ENCODE measurements around the gene TMEM191C.

The TMEM191C gene

GRCh38 chr22:21443057-21443734, 24.0 kb upstream of the TMEM191C start:
- Mint-ChIP-seq H3K27ac (no peak overlapping the region), H3K9me3 (no peaks in the 10 kb centered on the region), H3K4me3 (no peak overlapping the region), H3K4me1 (no peaks in the 10 kb centered on the region), H3K36me3 (peaks cover 3% of the 10 kb centered on the region), H3K27me3 (no peaks in the 10 kb centered on the region)
- no peak for DNase-seq
- CTCF ChIA-PET, result no interaction called here

GRCh38 chr22:21443735-21444421, 23.3 kb upstream of the TMEM191C start:
- Mint-ChIP-seq H3K4me1 (no peaks in the 10 kb centered on the region), H3K27ac (no peak overlapping the region), H3K9me3 (no peaks in the 10 kb centered on the region), H3K27me3 (no peaks in the 10 kb centered on the region), H3K4me3 (no peak overlapping the region), H3K36me3 (peaks cover 3% of the 10 kb centered on the region)
- DNase-seq, result no peak
- CTCF ChIA-PET, result no interaction called here

- Mint-ChIP-seq H3K9me3 (no peaks in the 10 kb centered on the region), H3K36me3 (peaks cover 3% of the 10 kb centered on the region), H3K27ac (peak overlapping the region; percentile 67), H3K27me3 (no peaks in the 10 kb centered on the region), H3K4me3 (no peak overlapping the region), H3K4me1 (no peaks in the 10 kb centered on the region)
- no peak for DNase-seq
- CTCF ChIA-PET, result no interaction called here
These were observed 22.3 kb upstream of the TMEM191C start for GRCh38 chr22:21444701-21445436.

GRCh38 chr22:21445437-21446127, 21.6 kb upstream of the TMEM191C start:
- CTCF ChIA-PET, result no interaction called here
- Mint-ChIP-seq H3K9me3 (no peaks in the 10 kb centered on the region), H3K36me3 (peaks cover 3% of the 10 kb centered on the region), H3K4me3 (no peak overlapping the region), H3K27me3 (no peaks in the 10 kb centered on the region), H3K4me1 (no peaks in the 10 kb centered on the region), H3K27ac (no peak overlapping the region)
- DNase-seq, result no peak

GRCh38 chr22:21446128-21446826, 20.9 kb upstream of the TMEM191C start:
- Mint-ChIP-seq H3K4me3 (no peak overlapping the region), H3K27me3 (no peaks in the 10 kb centered on the region), H3K36me3 (peaks cover 3% of the 10 kb centered on the region), H3K4me1 (no peaks in the 10 kb centered on the region), H3K9me3 (no peaks in the 10 kb centered on the region), H3K27ac (no peak overlapping the region)
- CTCF ChIA-PET, result no interaction called here
- no peak for DNase-seq

- no peaks in the 10 kb centered on the region for H3K9me3 Mint-ChIP-seq
- no peaks in the 10 kb centered on the region for H3K4me1 Mint-ChIP-seq
- CTCF ChIA-PET, result no interaction called here
- H3K4me3 Mint-ChIP-seq, result no peak overlapping the region
- H3K27me3 Mint-ChIP-seq, result no peaks in the 10 kb centered on the region
- no peak for DNase-seq
- peaks cover 3% of the 10 kb centered on the region for H3K36me3 Mint-ChIP-seq
- H3K27ac Mint-ChIP-seq, result no peak overlapping the region
These were observed 20.1 kb upstream of the TMEM191C start for GRCh38 chr22:21446827-21447690.

GRCh38 chr22:21447694-21448402, 19.3 kb upstream of the TMEM191C start:
- CTCF ChIA-PET, result no interaction called here
- peaks cover 3% of the 10 kb centered on the region for H3K36me3 Mint-ChIP-seq
- no peaks in the 10 kb centered on the region for H3K27me3 Mint-ChIP-seq
- DNase-seq, result no peak
- H3K4me3 Mint-ChIP-seq, result no peak overlapping the region
- no peak overlapping the region for H3K27ac Mint-ChIP-seq
- H3K9me3 Mint-ChIP-seq, result no peaks in the 10 kb centered on the region
- H3K4me1 Mint-ChIP-seq, result no peaks in the 10 kb centered on the region

GRCh38 chr22:21448627-21449416, 18.4 kb upstream of the TMEM191C start:
- CTCF ChIA-PET, result no interaction called here
- Mint-ChIP-seq H3K4me3 (no peak overlapping the region), H3K27ac (no peak overlapping the region)

GRCh38 chr22:21449531-21450319, 17.5 kb upstream of the TMEM191C start:
- no peaks in the 10 kb centered on the region for H3K27me3 Mint-ChIP-seq
- H3K27ac Mint-ChIP-seq, result no peak overlapping the region
- no peaks in the 10 kb centered on the region for H3K4me1 Mint-ChIP-seq
- DNase-seq, result no peak
- CTCF ChIA-PET, result no interaction called here
- no peak overlapping the region for H3K4me3 Mint-ChIP-seq
- peaks cover 3% of the 10 kb centered on the region for H3K36me3 Mint-ChIP-seq
- H3K9me3 Mint-ChIP-seq, result no peaks in the 10 kb centered on the region

More at GRCh38 chr22:21448627-21449416, 18.4 kb upstream of the TMEM191C start:
- H3K4me1 Mint-ChIP-seq, result no peaks in the 10 kb centered on the region
- H3K36me3 Mint-ChIP-seq, result peaks cover 3% of the 10 kb centered on the region
- H3K27me3 Mint-ChIP-seq, result no peaks in the 10 kb centered on the region
- DNase-seq, result no peak
- H3K9me3 Mint-ChIP-seq, result no peaks in the 10 kb centered on the region

GRCh38 chr22:21450320-21450831, 16.8 kb upstream of the TMEM191C start:
- H3K27ac Mint-ChIP-seq, result no peak overlapping the region
- no peak for DNase-seq

GRCh38 chr22:21450858-21451353, 16.3 kb upstream of the TMEM191C start:
- peaks cover 3% of the 10 kb centered on the region for H3K36me3 Mint-ChIP-seq
- DNase-seq, result no peak
- H3K27ac Mint-ChIP-seq, result no peak overlapping the region
- CTCF ChIA-PET, result no interaction called here
- no peak overlapping the region for H3K4me3 Mint-ChIP-seq
- H3K27me3 Mint-ChIP-seq, result no peaks in the 10 kb centered on the region
- no peaks in the 10 kb centered on the region for H3K9me3 Mint-ChIP-seq
- H3K4me1 Mint-ChIP-seq, result no peaks in the 10 kb centered on the region

More at GRCh38 chr22:21450320-21450831, 16.8 kb upstream of the TMEM191C start:
- Mint-ChIP-seq H3K4me1 (no peaks in the 10 kb centered on the region), H3K36me3 (peaks cover 3% of the 10 kb centered on the region), H3K4me3 (no peak overlapping the region), H3K27me3 (no peaks in the 10 kb centered on the region), H3K9me3 (no peaks in the 10 kb centered on the region)
- CTCF ChIA-PET, result no interaction called here
